H9 (cell line): ENCODE measurements around the gene SORCS2. TPM values are rescaled to one million over a fixed set of nuclear protein-coding genes. Genes with fewer than 3 reads are reported as not detected.

Experiments used
- DNase-seq: peaks from one replicate; pipeline ENCODE4 v3.0.0-alpha.2; 2017
- H2AFZ ChIP-seq: one replicate; pipeline ENCODE4 v1.6.1; 2013; ENCODE audit warnings: mild to moderate bottlenecking, low read length, control low read depth, moderate library complexity
- H2AK5ac ChIP-seq: 2 replicates; pipeline ENCODE4 v1.6.1; 2013; ENCODE audit warnings: low read length, control low read depth, mixed read lengths; ENCODE audit not compliant: insufficient read length
- H2BK120ac ChIP-seq: one replicate; pipeline ENCODE4 v1.6.1; 2013; ENCODE audit warnings: low read depth, mild to moderate bottlenecking, low read length, control low read depth, inconsistent platforms; ENCODE audit not compliant: poor library complexity, severe bottlenecking
- H2BK12ac ChIP-seq: 2 replicates; pipeline ENCODE4 v1.6.1; 2013; ENCODE audit warnings: low read length, control low read depth, mixed read lengths, low read depth; ENCODE audit not compliant: insufficient read length
- H2BK15ac ChIP-seq: 2 replicates; pipeline ENCODE4 v1.6.1; 2013; ENCODE audit warnings: low read depth, low read length, control low read depth
- H2BK20ac ChIP-seq: one replicate; pipeline ENCODE4 v1.6.1; 2013; ENCODE audit warnings: low read depth, mild to moderate bottlenecking, low read length, control low read depth, inconsistent platforms; ENCODE audit not compliant: poor library complexity, severe bottlenecking
- H2BK5ac ChIP-seq: 2 replicates; pipeline ENCODE4 v1.6.1; 2013; ENCODE audit warnings: low read length, control low read depth, mixed read lengths; ENCODE audit not compliant: insufficient read length
- H3K14ac ChIP-seq: 2 replicates; pipeline ENCODE4 v1.6.1; 2013; ENCODE audit warnings: low read length, control low read depth; ENCODE audit not compliant: insufficient read depth
- H3K18ac ChIP-seq: 2 replicates; pipeline ENCODE4 v1.6.1; 2013; ENCODE audit warnings: low read depth, mild to moderate bottlenecking, mixed read lengths, low read length, control low read depth; ENCODE audit not compliant: insufficient read length
- H3K23ac ChIP-seq: 2 replicates; pipeline ENCODE4 v1.6.1; 2013; ENCODE audit warnings: low read length, control low read depth, mixed read lengths, low read depth; ENCODE audit not compliant: insufficient read length
- H3K23me2 ChIP-seq: 2 replicates; pipeline ENCODE4 v1.6.1; 2013; ENCODE audit warnings: low read depth, mild to moderate bottlenecking, mixed read lengths, low read length, control low read depth; ENCODE audit not compliant: insufficient read length, poor library complexity, severe bottlenecking
- H3K27ac ChIP-seq: 2 replicates; pipeline ENCODE4 v1.5.1; 2013; ENCODE audit warnings: low read length, control low read depth, mixed read lengths, low read depth; ENCODE audit not compliant: insufficient read length
- H3K27me3 ChIP-seq: 2 replicates; pipeline ENCODE4 v1.6.1; 2013; ENCODE audit warnings: low read length, control low read depth, inconsistent platforms; ENCODE audit not compliant: insufficient read depth
- H3K4ac ChIP-seq: 2 replicates; pipeline ENCODE4 v1.6.1; 2013; ENCODE audit warnings: low read depth, mild to moderate bottlenecking, control low read depth, inconsistent platforms, low read length, moderate library complexity
- H3K4me1 ChIP-seq: 2 replicates; pipeline ENCODE4 v1.6.1; 2013; ENCODE audit warnings: low read length, control low read depth, inconsistent platforms; ENCODE audit not compliant: insufficient read depth
- H3K4me2 ChIP-seq: 2 replicates; pipeline ENCODE4 v1.6.1; 2013; ENCODE audit warnings: low read length, control low read depth, mixed read lengths; ENCODE audit not compliant: insufficient read length, insufficient read depth
- H3K56ac ChIP-seq: 2 replicates; pipeline ENCODE4 v1.6.1; 2013; ENCODE audit warnings: low read depth, mild to moderate bottlenecking, mixed read lengths, low read length, control low read depth; ENCODE audit not compliant: insufficient read length
- H3K79me1 ChIP-seq: 2 replicates; pipeline ENCODE4 v1.6.1; 2013; ENCODE audit warnings: low read depth, mild to moderate bottlenecking, moderate library complexity, low read length, control low read depth, inconsistent platforms; ENCODE audit not compliant: insufficient read depth, poor library complexity, severe bottlenecking
- H3K79me2 ChIP-seq: 2 replicates; pipeline ENCODE4 v1.6.1; 2013; ENCODE audit warnings: low read length, control low read depth, inconsistent platforms; ENCODE audit not compliant: insufficient read depth
- H3K9ac ChIP-seq: 2 replicates; pipeline ENCODE4 v1.6.1; 2013; ENCODE audit warnings: low read length, control low read depth, mixed read lengths; ENCODE audit not compliant: insufficient read length; ENCODE audit errors: extremely low read depth
- H3K9me3 ChIP-seq: one replicate; pipeline ENCODE4 v1.6.1; 2013; ENCODE audit warnings: low read depth, low read length, inconsistent platforms; ENCODE audit not compliant: control insufficient read depth
- H3T11ph ChIP-seq: one replicate; pipeline ENCODE4 v1.6.1; 2013; ENCODE audit warnings: mild to moderate bottlenecking, low read length, control low read depth, inconsistent platforms
- H4K20me1 ChIP-seq: one replicate; pipeline ENCODE4 v1.6.1; 2013; ENCODE audit not compliant: control insufficient read depth, insufficient read length, insufficient read depth
- H4K5ac ChIP-seq: 2 replicates; pipeline ENCODE4 v1.6.1; 2013; ENCODE audit warnings: low read depth, mild to moderate bottlenecking, mixed read lengths, low read length, control low read depth; ENCODE audit not compliant: insufficient read length
- H4K8ac ChIP-seq: replicated peaks from 2 replicates; pipeline ENCODE4 v1.6.1; 2013; ENCODE audit warnings: low read length, control low read depth, mixed read lengths, low read depth; ENCODE audit not compliant: insufficient read length
- H4K91ac ChIP-seq: 2 replicates; pipeline ENCODE4 v1.6.1; 2013; ENCODE audit warnings: low read depth, mild to moderate bottlenecking, moderate library complexity, mixed read lengths, low read length, control low read depth; ENCODE audit not compliant: insufficient read length
- H3K27ac Mint-ChIP-seq, 3 experiments: 2 replicates in 2 of 3; 3 replicates in 1 of 3; pipeline ENCODE4 v1.8.0; 2020 to 2021; ENCODE audit warnings: mixed read lengths in 3 of 3, mild to moderate bottlenecking in 1 of 3, moderate library complexity in 1 of 3
- H3K27me3 Mint-ChIP-seq: 2 replicates; pipeline ENCODE4 v1.8.0; 2021; ENCODE audit warnings: low read depth, mild to moderate bottlenecking, moderate library complexity, mixed read lengths
- H3K36me3 Mint-ChIP-seq, 3 experiments: 2 replicates in 2 of 3; 3 replicates in 1 of 3; pipeline ENCODE4 v1.8.0; 2020 to 2021; ENCODE audit warnings: low read depth in 3 of 3, mixed read lengths in 3 of 3; ENCODE audit not compliant: insufficient read depth in 1 of 3
- H3K4me1 Mint-ChIP-seq, 2 experiments: 2 replicates each; pipeline ENCODE4 v1.8.0; 2020; ENCODE audit warnings: mixed read lengths in 2 of 2
- H3K4me3 Mint-ChIP-seq, 2 experiments: 2 replicates in 1 of 2; 3 replicates in 1 of 2; pipeline ENCODE4 v1.8.0; 2020 to 2021; ENCODE audit warnings: mild to moderate bottlenecking in 2 of 2, mixed read lengths in 2 of 2, moderate library complexity in 1 of 2
- H3K9me3 Mint-ChIP-seq, 2 experiments: 2 replicates in 1 of 2; 3 replicates in 1 of 2; pipeline ENCODE4 v1.8.0; 2020; ENCODE audit warnings: mild to moderate bottlenecking in 2 of 2, mixed read lengths in 2 of 2, moderate library complexity in 1 of 2
- CTCF ChIP-seq: fragments of 200-600 bp; sonication (generic); conservative IDR thresholded peaks from 3 replicates; pipeline ENCODE4 v1.8.0; 2021; ENCODE audit warnings: antibody characterized with exemption, mild to moderate bottlenecking
- WGBS: extraction: QIAGEN DNeasy Blood & Tissue Kit; methylation state at CpG from one replicate; pipeline ENCODE4 v1.1.7; 2013; ENCODE audit warnings: missing lambda C conversion rate, low lambda C conversion rate, mixed read lengths; ENCODE audit not compliant: insufficient read length; ENCODE audit errors: extremely low coverage; 5-methylcytosine and 5-hydroxymethylcytosine counted together
- total RNA-seq: library from RNA; stranded (reverse); gene quantifications from 2 replicates; pipeline ENCODE4 v1.2.1, GENCODE V29; 2021

The SORCS2 gene
- total RNA-seq, 1 experiment from 2014 or later: 0.57 TPM

GRCh38 chr4:7515390-7515902 lies 323.1 kb downstream of the SORCS2 start:
- Histone ChIP-seq H2AFZ (no peak overlapping the region), H2BK5ac (no peak overlapping the region), H3K9ac (no peak overlapping the region), H3K4me2 (no peak overlapping the region), H2BK20ac (no peak overlapping the region), H3K23ac (no peak overlapping the region), H3K9me3 (no peaks in the 10 kb centered on the region), H4K91ac (no peak overlapping the region), H3K79me1 (no peaks in the 10 kb centered on the region), H4K20me1 (no peaks in the 10 kb centered on the region), H3K4ac (no peak overlapping the region), H3K18ac (no peak overlapping the region), H3K27me3 (no peaks in the 10 kb centered on the region), H3K14ac (no peak overlapping the region), H2BK120ac (no peak overlapping the region), H3K79me2 (no peaks in the 10 kb centered on the region), H3K27ac (no peak overlapping the region), H4K5ac (no peak overlapping the region), H2BK15ac (no peak overlapping the region), H3K56ac (no peak overlapping the region), H2BK12ac (no peak overlapping the region), H3K23me2 (no peaks in the 10 kb centered on the region), H4K8ac (no peak overlapping the region), H2AK5ac (no peak overlapping the region), H3T11ph (no peak overlapping the region), H3K4me1 (no peaks in the 10 kb centered on the region)
- WGBS: no CpG with 5 or more reads among the region's 14 CpGs
- H3K27ac Mint-ChIP-seq: no peak overlapping the region
- H3K4me3 Mint-ChIP-seq: no peak overlapping the region
- TF ChIP-seq CTCF: no peak
- H3K4me1 Mint-ChIP-seq: peaks cover 2 to 48% of the 10 kb centered on the region in 2 experiments; a peak in 2 of 4 replicates
- DNase-seq: no peak
- no peaks in the 10 kb centered on the region for H3K36me3 Mint-ChIP-seq
- no peaks in the 10 kb centered on the region for H3K9me3 Mint-ChIP-seq
- peaks cover 9% of the 10 kb centered on the region for H3K27me3 Mint-ChIP-seq
